GM04503 (cell line): ENCODE measurements around the gene CKM.
"Not testable (repeated sequence)": the region's sequence is repeated elsewhere in the genome, so short reads cannot be mapped to it uniquely, and the experiment has no call there.

Experiments
- DNase-seq: peaks from one replicate; pipeline ENCODE4 v3.0.0-alpha.2; 2012; ENCODE audit warnings: low read depth

Gene CKM

GRCh38 chr19:45349126-45349415 is 26.4 kb upstream of the CKM start:
- DNase-seq = no peak

DNA sequence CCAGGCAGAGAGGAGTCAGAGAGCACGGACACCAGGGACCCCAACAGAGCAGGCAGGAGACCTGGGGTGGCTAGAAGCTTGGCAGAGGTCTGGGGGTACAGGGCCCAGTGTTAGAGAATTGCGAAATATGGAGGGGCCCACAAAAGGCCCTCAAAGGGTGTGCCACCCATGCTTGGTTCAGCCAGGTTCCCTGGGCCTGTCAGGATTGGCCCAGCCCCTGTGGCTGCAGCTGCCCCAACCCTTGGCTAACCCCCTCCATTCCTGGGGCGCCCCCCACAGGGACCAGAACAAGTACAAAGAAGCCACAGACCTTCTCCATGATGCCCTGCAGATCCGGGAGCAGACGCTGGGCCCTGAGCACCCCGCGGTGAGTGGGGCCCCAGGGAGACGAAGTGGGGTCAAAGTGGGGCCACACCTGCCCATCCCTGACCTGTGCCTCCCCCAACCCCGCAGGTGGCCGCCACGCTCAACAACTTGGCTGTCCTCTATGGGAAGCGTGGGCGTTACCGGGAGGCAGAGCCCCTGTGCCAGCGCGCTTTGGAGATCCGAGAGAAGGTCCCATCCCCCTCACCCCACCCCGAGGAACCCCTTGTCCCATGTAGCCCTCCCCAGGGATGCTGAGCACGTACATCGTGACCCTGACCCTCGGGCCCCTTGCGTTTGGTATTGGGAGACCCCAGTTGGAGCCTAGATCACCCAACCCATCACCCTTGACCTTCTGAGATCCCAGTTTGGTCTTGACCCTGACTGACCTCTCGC is 25.9 kb upstream of the CKM start:
- DNase-seq = no peak

- no peak for DNase-seq
Observed at GRCh38 chr19:45347570-45348366, 25.1 kb upstream of the CKM start.

DNA sequence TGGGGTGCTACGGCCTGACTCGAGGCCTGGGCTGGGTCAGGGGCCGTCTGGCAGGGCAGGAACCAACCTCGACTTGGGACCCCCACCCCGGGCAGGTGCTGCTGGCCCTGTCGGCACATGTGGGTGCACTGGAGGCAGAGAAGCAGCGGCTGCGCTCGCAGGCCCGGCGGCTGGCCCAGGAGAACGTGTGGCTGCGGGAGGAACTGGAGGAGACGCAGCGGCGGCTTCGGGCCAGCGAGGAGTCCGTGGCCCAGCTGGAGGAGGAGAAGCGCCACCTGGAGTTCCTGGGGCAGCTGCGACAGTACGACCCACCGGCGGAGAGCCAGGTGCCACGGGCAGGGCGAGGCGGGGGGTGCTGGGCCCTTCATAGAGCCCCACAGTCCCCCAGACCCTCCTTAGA is 23.8 kb upstream of the CKM start:
- DNase-seq = no peak

DNA sequence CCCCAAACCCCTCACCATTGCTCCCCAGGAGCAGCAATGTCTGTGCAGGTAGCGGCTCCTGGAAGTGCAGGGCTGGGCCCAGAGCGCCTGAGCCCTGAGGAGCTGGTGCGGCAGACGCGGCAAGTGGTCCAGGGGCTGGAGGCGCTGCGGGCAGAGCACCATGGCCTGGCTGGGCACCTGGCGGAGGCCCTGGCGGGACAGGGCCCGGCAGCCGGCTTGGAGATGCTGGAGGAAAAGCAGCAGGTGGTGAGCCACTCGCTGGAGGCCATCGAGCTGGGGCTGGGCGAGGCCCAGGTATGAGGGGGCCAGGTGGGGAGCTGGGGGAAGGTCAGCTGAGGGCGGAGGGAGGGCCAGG is 22.8 kb upstream of the CKM start:
- DNase-seq = no peak

GRCh38 chr19:45344621-45345505 is 22.2 kb upstream of the CKM start:
- DNase-seq = no peak

- no peak for DNase-seq
Observed at GRCh38 chr19:45342911-45343310, 20.2 kb upstream of the CKM start.

GRCh38 chr19:45340899-45341453 is 18.3 kb upstream of the CKM start:
- DNase-seq = no peak

DNA sequence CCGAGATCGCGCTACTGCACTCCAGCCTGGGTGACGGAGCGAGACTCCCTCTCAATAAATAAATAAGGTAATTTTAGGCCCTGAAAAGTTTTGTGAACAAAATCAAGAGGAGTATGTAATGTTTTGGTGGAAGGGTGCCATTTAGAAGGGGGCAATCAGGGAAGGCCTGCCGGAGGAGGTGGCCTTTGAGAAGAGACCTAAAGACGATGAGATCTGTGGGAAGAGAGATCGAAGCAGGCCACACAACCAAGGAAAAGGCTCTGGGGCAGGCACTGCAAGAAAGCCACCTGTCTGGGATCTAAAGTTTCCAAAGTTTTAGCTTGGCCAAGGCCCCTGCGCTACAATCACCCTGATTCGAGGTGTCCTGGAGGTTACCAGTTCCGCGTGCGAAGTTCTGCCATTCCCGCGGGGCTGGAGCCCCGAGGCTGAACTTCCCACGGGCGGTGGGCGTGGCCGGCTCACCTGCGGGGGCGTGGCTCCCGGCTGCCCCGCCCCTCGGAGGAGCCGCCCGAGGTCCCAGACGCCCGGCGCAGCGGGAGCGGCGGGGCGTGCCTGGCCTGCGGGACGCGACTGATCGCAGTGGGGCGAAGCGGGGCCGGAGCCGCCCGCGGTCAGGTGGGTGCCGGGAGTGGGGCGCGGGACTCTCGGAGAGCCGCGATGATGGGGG is 17.7 kb upstream of the CKM start, which contains the start of gene KLC3:
TSS of gene KLC3 (plus strand) at position 519 of the 667 bp plus-strand sequence. CDS start 4,792 bp downstream, outside the sequence.
- no peak for DNase-seq

- no peak for DNase-seq
Observed at GRCh38 chr19:45339629-45340028, 17.0 kb upstream of the CKM start.

- DNase-seq = no peak
Observed at GRCh38 chr19:45336696-45337251, 14.1 kb upstream of the CKM start.

DNA sequence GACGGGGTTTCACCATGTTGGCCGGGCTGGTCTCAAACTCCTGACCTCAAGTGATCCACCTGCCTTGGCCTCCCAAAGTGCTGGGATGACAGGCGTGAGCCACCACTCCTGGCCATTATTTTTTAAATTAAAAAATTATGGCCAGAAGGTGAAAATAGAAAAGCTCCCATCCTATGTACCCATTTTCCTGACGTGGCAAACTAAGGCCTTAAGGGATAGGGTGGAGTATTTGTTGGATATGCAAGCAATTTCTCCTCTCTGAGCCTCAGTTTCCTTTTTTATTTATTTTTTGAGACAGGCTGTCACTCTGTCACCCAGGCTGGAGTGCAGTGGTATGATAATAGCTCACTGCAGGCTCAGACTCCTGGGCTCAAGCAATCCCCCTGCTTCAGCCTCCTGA is 12.2 kb upstream of the CKM start:
- not testable (repeated sequence) for DNase-seq

GRCh38 chr19:45333609-45334303 is 11.1 kb upstream of the CKM start:
- DNase-seq = no peak

DNA sequence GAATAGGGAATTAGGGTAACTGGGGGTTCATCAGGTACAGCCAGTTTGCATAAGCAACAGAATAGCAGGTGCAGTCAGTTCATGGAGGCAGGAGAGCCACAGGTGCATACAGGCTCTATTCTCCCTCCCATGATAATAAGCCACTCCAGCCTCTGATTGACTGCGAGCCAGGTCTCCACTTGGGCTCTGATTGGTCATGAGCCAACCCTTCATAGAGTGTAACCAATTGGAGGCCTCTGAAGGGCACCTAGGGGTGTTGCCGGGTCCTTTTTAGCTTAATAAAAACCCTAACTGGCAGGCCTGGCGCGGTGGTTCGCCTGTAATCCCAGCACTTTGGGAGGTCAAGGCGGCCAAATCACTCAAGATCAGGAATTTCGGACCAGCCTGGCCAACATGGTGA is 8.7 kb upstream of the CKM start:
- no peak for DNase-seq

- DNase-seq = no peak
Observed at GRCh38 chr19:45327404-45328143, 4.9 kb upstream of the CKM start.

DNA sequence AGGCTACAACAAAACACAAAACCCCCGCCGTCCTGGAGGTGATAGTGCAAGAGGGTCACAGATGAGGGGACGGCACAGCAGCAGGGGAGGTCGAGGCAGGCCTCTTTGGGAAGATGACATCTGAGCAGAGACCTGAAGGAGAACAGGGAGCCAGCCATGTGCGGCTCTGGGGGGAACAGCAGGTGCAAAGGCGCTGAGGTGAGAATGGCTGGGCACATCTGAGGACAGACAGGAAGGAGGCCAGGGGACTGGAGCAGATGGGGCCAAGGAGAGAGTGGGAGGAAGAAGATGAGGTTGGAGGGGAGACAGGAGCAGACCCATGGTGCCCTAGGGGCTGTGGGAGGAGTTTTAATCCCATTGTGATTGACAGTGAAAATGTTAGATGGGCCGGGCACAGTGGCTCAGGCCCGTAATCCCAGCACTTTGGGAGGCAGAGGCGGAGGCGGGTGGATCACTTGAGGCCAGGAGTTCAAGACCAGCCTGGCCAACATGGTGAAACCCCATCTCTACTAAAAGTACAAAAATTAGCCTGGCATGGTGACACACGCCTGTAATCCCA is 1.8 kb upstream of the CKM start:
- DNase-seq = no peak

- no peak for DNase-seq
Observed at GRCh38 chr19:45323671-45324081, 1.0 kb upstream of the CKM start.

- DNase-seq = no peak
Observed at GRCh38 chr19:45322311-45322710, 364 bp downstream of the CKM start.

DNA sequence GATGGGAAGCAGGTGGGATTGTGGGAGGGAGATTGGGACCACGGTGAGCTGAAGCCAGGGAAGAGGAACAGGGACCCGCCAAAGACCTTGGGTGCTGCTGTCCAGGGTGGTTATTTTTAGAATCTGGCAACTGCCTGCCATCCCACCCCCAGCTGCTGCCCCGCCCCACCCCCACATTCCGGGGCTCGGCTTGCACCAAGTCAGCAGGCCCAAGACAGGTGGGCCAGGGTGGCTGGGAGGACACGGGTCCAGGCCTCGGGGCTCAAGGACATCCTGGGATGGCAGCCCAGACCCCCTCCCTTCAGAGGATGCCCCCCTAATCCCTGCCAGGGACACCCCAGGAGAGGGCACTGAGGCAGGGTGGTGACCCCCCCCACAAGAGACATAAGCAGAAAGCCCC is 827 bp downstream of the CKM start:
- no peak for DNase-seq
